GM23338 (cell line): ENCODE measurements around the gene RNF32. TPM values are rescaled to one million over a fixed set of nuclear protein-coding genes. Genes with fewer than 3 reads are reported as not detected.

Experiments used
- ATAC-seq: fragments of 200-7000 bp; cut with Tn5 transposase; 3 replicates; pipeline ENCODE4 v1.9.1; 2020
- DNase-seq: peaks from one replicate; pipeline ENCODE4 v3.0.0-alpha.2; 2015; ENCODE audit warnings: low spot score
- H2AFZ ChIP-seq: fragments of 200-600 bp; sonication (generic); 2 replicates; pipeline ENCODE4 v1.8.0; 2016; ENCODE audit warnings: antibody characterized with exemption, mild to moderate bottlenecking, moderate library complexity
- H3F3A ChIP-seq: fragments of 200-600 bp; sonication (generic); replicated peaks from 2 replicates; pipeline ENCODE4 v1.8.0; 2017; ENCODE audit warnings: antibody characterized with exemption, mixed run types, low read depth
- H3K27ac ChIP-seq: fragments of 200-600 bp; sonication (generic); 2 replicates; pipeline ENCODE4 v1.6.1; 2016; ENCODE audit warnings: low read depth
- H3K27me3 ChIP-seq: fragments of 200-600 bp; sonication (generic); 2 replicates; pipeline ENCODE4 v1.8.0; 2016; ENCODE audit warnings: mild to moderate bottlenecking, mixed run types, moderate library complexity; ENCODE audit not compliant: insufficient read depth
- H3K36me3 ChIP-seq: fragments of 200-600 bp; sonication (generic); 2 replicates; pipeline ENCODE4 v1.8.0; 2016; ENCODE audit warnings: mild to moderate bottlenecking; ENCODE audit not compliant: insufficient read depth
- H3K4me1 ChIP-seq: fragments of 200-600 bp; sonication (generic); 2 replicates; pipeline ENCODE4 v1.8.0; 2016; ENCODE audit warnings: mild to moderate bottlenecking, moderate library complexity; ENCODE audit not compliant: insufficient read depth
- H3K4me2 ChIP-seq: fragments of 200-600 bp; sonication (generic); 2 replicates; pipeline ENCODE4 v1.7.1; 2017; ENCODE audit warnings: mixed run types
- H3K4me3 ChIP-seq: fragments of 200-600 bp; sonication (generic); 2 replicates; pipeline ENCODE4 v1.6.1; 2016; ENCODE audit warnings: mixed run types
- H3K79me2 ChIP-seq: fragments of 200-600 bp; sonication (generic); replicated peaks from 2 replicates; pipeline ENCODE4 v1.8.0; 2017; ENCODE audit warnings: mild to moderate bottlenecking; ENCODE audit not compliant: insufficient read depth
- H3K9me2 ChIP-seq: fragments of 200-600 bp; sonication (generic); 2 replicates; pipeline ENCODE4 v1.8.0; 2017; ENCODE audit not compliant: insufficient read depth
- H4K20me1 ChIP-seq: fragments of 200-600 bp; sonication (generic); replicated peaks from 2 replicates; pipeline ENCODE4 v1.8.0; 2017; ENCODE audit warnings: mild to moderate bottlenecking; ENCODE audit not compliant: insufficient read depth
- H3K27ac Mint-ChIP-seq: 2 replicates; pipeline ENCODE4 v1.8.0; 2020; ENCODE audit warnings: inconsistent platforms, mild to moderate bottlenecking, moderate library complexity, mixed read lengths
- H3K27me3 Mint-ChIP-seq: 3 replicates; pipeline ENCODE4 v1.8.0; 2022; ENCODE audit warnings: low read depth, mild to moderate bottlenecking, moderate library complexity, mixed read lengths, inconsistent platforms; ENCODE audit not compliant: insufficient read depth, poor library complexity
- H3K36me3 Mint-ChIP-seq: 3 replicates; pipeline ENCODE4 v1.8.0; 2021; ENCODE audit warnings: low read depth, mild to moderate bottlenecking, inconsistent platforms, moderate library complexity, mixed read lengths
- H3K4me1 Mint-ChIP-seq: 3 replicates; pipeline ENCODE4 v1.8.0; 2020; ENCODE audit warnings: mild to moderate bottlenecking, inconsistent platforms, mixed read lengths
- H3K4me3 Mint-ChIP-seq: 3 replicates; pipeline ENCODE4 v1.8.0; 2021; ENCODE audit warnings: moderate library complexity, mild to moderate bottlenecking, inconsistent platforms, mixed read lengths
- H3K9me3 Mint-ChIP-seq: 3 replicates; pipeline ENCODE4 v1.8.0; 2020; ENCODE audit warnings: moderate library complexity, mild to moderate bottlenecking, inconsistent platforms, mixed read lengths
- CREB1 ChIP-seq: fragments of 250-450 bp; sonication (Bioruptor Pico); IDR thresholded peaks from 2 replicates; pipeline ENCODE4 v1.5.0; 2020; ENCODE audit warnings: low read depth, mild to moderate bottlenecking, moderate library complexity
- ETS1 ChIP-seq: IDR thresholded peaks from 2 replicates; pipeline ENCODE4 v1.6.1; 2016; ENCODE audit warnings: antibody characterized with exemption
- EZH2phosphoT487 ChIP-seq: fragments of 200-600 bp; sonication (generic); IDR thresholded peaks from one replicate; pipeline ENCODE4 v1.8.1; 2018; ENCODE audit warnings: antibody characterized with exemption; ENCODE audit not compliant: unreplicated experiment
- JUNB ChIP-seq: IDR thresholded peaks from one replicate; pipeline ENCODE4 v1.6.1; 2016; ENCODE audit warnings: antibody characterized with exemption; ENCODE audit not compliant: unreplicated experiment
- NANOG ChIP-seq: IDR thresholded peaks from 2 replicates; pipeline ENCODE4 v1.6.1; 2016; ENCODE audit warnings: antibody characterized with exemption, borderline replicate concordance
- POLR2AphosphoS5 ChIP-seq: IDR thresholded peaks from 2 replicates; pipeline ENCODE4 v1.6.1; 2016; ENCODE audit warnings: antibody characterized with exemption, low read depth
- REST ChIP-seq: IDR thresholded peaks from one replicate; pipeline ENCODE4 v1.6.1; 2018; ENCODE audit warnings: antibody characterized with exemption; ENCODE audit not compliant: unreplicated experiment
- STAT1 ChIP-seq: IDR thresholded peaks from one replicate; pipeline ENCODE4 v1.6.1; 2016; ENCODE audit warnings: antibody characterized with exemption; ENCODE audit not compliant: unreplicated experiment
- ZNF114 ChIP-seq: fragments of 250-450 bp; sonication (Bioruptor Pico); IDR thresholded peaks from 2 replicates; pipeline ENCODE4 v1.5.0; 2020; ENCODE audit warnings: mild to moderate bottlenecking, moderate library complexity
- ZNF331 ChIP-seq: fragments of 250-450 bp; sonication (Bioruptor Pico); IDR thresholded peaks from 2 replicates; pipeline ENCODE4 v1.5.0; 2020; ENCODE audit warnings: low read depth, mild to moderate bottlenecking, moderate library complexity
- ZNF462 ChIP-seq: fragments of 250-450 bp; sonication (Bioruptor Pico); IDR thresholded peaks from 2 replicates; pipeline ENCODE4 v1.5.0; 2020; ENCODE audit warnings: mild to moderate bottlenecking, moderate library complexity
- polyA plus RNA-seq: library from polyadenylated mRNA; unstranded; fragments of >200 nt; fragmentation: Nextera tagmentation; extraction: Ambion mirVana; gene quantifications from 2 replicates; pipeline ENCODE4 v1.2.1, GENCODE V29; 2016
- total RNA-seq: library from RNA; depleted of rRNA; stranded (reverse); fragments of >200 nt; shearing (Covaris generic); gene quantifications from 2 replicates; pipeline ENCODE4 v1.2.3, GENCODE V29; 2014
- TF ChIP-seq, protein P1 (sequence below), 2 experiments: fragments of 200-600 bp in 1 of 2; sonication (generic) in 1 of 2; conservative IDR thresholded peaks; 2 replicates each; pipeline versions ENCODE4 v1.5.1 to v1.6.1; 2016 to 2017; ENCODE audit warnings: antibody characterized with exemption in 2 of 2, low read depth in 2 of 2, mild to moderate bottlenecking in 2 of 2, moderate library complexity in 1 of 2

The RNF32 gene
- total and polyA plus RNA-seq, 2 experiments from 2014 or later = 0.56 to 2.0 TPM

GRCh38 chr7:156691764-156692163 lies 51.2 kb downstream of the RNF32 start:
- Mint-ChIP-seq H3K36me3 (peaks cover 11% of the 10 kb centered on the region), H3K4me3 (no peak overlapping the region), H3K4me1 (no peaks in the 10 kb centered on the region), H3K27ac (no peak overlapping the region), H3K9me3 (peaks cover 10% of the 10 kb centered on the region), H3K27me3 (no peaks in the 10 kb centered on the region)
- TF ChIP-seq NANOG = no peak
- no peak for TF ChIP-seq POLR2AphosphoS5
- no peak for TF ChIP-seq STAT1
- no peak for TF ChIP-seq CREB1
- TF ChIP-seq EZH2phosphoT487 = no peak
- no peak for TF ChIP-seq ZNF331 (CRISPR knock-in tag)
- TF ChIP-seq, protein P1, sequence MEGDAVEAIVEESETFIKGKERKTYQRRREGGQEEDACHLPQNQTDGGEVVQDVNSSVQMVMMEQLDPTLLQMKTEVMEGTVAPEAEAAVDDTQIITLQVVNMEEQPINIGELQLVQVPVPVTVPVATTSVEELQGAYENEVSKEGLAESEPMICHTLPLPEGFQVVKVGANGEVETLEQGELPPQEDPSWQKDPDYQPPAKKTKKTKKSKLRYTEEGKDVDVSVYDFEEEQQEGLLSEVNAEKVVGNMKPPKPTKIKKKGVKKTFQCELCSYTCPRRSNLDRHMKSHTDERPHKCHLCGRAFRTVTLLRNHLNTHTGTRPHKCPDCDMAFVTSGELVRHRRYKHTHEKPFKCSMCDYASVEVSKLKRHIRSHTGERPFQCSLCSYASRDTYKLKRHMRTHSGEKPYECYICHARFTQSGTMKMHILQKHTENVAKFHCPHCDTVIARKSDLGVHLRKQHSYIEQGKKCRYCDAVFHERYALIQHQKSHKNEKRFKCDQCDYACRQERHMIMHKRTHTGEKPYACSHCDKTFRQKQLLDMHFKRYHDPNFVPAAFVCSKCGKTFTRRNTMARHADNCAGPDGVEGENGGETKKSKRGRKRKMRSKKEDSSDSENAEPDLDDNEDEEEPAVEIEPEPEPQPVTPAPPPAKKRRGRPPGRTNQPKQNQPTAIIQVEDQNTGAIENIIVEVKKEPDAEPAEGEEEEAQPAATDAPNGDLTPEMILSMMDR (conservative IDR thresholded peaks at IDR 0.05; ENCODE audit: low read depth in 2 of 2) = no peak
- no peak for TF ChIP-seq ETS1
- no peak for TF ChIP-seq ZNF114 (CRISPR knock-in tag)
- TF ChIP-seq REST = no peak
- no peak for TF ChIP-seq ZNF462 (CRISPR knock-in tag)
- no peak for TF ChIP-seq JUNB
- Histone ChIP-seq H3K36me3 (no peaks in the 10 kb centered on the region; the same call in 1 of the 2 replicates), H3K9me2 (no peaks in the 10 kb centered on the region), H3K79me2 (no peaks in the 10 kb centered on the region), H4K20me1 (no peaks in the 10 kb centered on the region), H3K27ac (no peak overlapping the region), H3K4me3 (no peak overlapping the region), H3K4me2 (no peak overlapping the region), H2AFZ (no peak overlapping the region), H3F3A (no peaks in the 10 kb centered on the region), H3K27me3 (no peaks in the 10 kb centered on the region), H3K4me1 (no peaks in the 10 kb centered on the region)
- no peak for ATAC-seq
- DNase-seq = no peak
